GM18511 (cell line): Measurements from ENCODE around the gene SLC25A42.
"Not testable (repeated sequence)": the region's sequence is repeated elsewhere in the genome, so short reads cannot be mapped to it uniquely, and the experiment has no call there.

ENCODE experiments used
- ATAC-seq: cut with Tn5 transposase; IDR thresholded peaks from one replicate; pipeline ENCODE4 v1.9.1; 2021; ENCODE audit warnings: mild to moderate bottlenecking, moderate library complexity; ENCODE audit not compliant: unreplicated experiment

The SLC25A42 gene

DNA sequence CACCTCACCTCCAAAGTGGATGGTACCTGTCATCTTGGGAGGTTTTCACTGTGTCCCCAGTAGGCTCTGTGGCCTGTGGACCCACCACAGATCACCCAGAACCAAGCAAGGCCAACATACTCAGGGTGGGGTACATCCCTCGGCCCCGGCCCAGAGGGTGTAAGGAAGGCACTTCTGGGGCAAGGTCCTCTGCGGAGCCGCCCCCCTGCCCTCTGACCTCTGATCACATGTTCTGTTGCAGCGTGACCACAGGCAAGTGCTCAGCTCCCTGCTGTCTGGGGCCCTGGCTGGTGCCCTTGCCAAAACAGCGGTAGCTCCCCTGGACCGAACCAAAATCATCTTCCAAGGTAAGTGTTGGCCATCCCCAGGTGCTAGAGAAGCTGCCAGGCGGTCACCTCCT is 37.7 kb downstream of the SLC25A42 start:
- ATAC-seq, result no peak

DNA sequence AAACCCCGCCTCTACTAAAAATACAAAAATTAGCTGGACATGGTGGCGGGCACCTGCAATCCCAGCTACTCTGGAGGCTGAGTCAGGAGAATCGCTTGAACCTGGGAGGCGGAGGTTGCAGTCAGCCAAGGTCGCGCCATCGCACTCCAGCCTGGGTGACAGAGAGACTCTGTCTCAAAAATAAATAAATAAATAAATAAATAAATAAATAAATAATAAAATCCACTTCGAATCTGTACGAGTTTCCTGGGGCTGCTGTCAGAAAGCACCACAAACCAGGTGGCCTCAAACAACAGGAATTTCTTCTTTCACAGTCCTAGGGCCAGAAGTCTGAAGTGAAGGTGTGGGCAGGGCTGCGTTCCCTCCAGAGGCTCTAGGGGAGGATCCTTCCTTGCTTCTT is 38.8 kb downstream of the SLC25A42 start:
- ATAC-seq, result not testable (repeated sequence)

DNA sequence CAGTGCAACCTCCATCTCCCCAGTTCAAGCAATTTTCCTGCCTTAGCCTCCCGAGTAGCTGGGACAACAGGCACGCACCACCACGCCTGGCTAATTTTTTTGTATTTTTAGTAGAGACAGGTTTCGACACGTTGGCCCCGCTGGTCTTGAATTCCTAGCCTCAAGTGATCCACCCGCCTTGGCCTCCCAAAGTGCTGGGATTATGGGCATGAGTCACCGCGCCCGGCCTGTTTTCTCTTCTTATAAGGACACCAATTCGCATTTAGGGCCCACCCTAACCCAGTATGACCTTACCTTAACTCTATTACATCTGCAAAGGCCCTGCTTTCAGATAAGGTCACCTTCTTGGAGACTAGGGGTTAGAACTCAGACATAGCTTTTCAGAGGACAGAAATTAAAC is 39.4 kb downstream of the SLC25A42 start:
- no peak for ATAC-seq

DNA sequence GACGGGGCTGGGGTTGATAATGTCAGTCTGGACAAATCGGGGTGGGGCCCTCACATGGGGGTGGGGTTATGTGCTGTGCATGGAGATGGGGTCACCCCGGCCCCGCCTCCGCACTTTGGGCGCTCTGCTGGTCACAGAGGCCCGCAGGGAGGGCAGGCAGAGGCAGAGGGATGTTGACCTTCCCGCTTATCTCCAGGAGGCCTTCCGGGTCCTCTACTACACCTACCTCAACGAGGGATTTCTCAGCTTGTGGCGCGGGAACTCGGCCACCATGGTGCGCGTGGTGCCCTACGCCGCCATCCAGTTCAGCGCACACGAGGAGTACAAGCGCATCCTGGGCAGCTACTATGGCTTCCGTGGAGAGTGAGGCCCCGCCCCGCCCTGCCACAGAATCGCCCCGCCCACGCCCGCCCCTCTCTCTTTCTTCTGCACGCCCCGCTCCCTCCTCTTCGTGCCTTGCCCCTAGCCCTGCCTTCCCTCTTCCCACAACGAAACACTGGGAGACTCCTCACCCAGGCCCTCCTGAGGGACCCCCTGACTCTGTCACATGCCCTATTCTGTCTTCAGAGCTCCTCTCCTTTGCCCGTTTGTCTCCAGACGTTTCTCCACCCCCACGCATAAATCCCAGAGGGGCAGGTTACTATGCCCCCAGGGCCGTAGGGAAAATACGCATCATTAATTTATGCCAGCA is 41.7 kb downstream of the SLC25A42 start:
- no peak for ATAC-seq

DNA sequence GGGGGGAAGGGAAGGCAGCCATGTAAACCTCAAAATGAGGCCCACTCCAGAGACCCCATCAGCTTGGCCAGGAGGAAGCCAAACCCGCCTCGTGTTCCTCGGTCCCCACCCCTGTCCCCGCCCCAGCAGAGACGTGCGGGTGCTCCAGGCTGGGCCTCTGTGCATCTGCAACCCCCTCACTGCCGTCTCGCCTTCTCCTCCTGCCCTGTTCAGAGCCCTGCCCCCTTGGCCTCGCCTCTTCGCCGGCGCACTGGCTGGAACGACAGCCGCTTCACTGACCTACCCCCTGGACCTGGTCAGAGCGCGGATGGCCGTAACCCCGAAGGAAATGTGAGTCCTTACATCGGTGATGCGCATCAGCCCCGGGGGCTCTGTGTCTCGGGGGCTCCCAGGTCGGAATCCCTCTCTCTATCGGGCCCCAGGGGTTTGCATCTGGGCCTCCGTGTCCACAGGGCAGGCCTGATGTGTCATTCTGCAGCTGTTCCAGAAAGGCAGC is 42.3 kb downstream of the SLC25A42 start:
- ATAC-seq, result no peak

DNA sequence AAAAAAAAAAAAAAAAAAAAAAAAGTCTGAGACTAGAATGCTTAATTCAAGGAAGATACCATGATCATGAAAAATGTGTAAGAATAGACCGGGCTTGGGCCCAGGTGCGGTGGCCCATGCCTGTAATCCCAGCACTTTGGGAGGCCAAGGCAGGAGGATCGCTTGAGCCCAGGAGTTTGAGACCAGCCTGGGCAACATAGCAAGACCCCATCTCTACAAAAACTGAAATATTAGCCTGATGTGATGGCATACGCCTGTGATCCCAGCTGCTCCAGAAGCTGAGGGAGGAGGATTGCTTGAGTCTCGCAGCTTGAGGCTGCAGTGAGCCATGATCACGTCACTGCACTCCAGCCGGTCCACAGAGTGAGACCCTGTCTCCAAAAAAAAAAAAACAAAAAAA is 43.1 kb downstream of the SLC25A42 start:
- not testable (repeated sequence) for ATAC-seq

DNA sequence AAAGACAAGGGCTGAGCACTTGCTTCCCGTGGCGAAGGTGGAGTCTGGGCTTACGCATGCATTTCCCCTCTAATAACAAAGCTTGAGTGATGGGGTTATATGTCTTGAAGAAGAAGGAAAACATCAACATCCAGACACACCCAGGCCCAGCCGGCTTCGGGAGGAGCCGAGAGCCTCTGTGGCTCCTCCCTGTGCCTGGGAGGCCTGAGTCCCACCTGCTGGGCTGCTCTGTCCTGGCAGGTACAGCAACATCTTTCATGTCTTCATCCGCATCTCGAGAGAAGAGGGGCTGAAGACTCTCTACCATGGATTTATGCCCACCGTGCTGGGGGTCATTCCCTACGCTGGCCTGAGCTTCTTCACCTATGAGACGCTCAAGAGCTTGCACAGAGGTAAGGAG is 43.9 kb downstream of the SLC25A42 start:
- ATAC-seq, result no peak

DNA sequence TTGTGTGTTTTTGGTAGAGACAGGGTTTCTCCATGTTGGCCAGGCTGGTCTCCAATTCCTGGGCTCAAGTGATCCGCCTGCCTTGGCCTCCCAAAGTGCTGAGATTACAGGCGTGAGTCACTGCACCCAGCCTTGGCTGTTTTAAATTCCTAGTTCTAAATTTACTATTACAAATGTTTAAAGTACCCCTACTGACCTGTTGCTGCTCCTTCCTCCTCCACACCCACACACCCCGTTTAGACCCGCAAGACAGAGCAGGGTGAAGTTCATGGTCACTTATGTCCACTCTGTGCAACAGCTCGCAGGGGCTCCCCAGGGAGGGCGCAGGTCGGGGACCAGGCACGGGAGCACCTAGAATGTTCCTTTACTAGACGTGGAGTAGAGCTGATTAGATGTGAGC is 45.8 kb downstream of the SLC25A42 start:
- ATAC-seq, result no peak

DNA sequence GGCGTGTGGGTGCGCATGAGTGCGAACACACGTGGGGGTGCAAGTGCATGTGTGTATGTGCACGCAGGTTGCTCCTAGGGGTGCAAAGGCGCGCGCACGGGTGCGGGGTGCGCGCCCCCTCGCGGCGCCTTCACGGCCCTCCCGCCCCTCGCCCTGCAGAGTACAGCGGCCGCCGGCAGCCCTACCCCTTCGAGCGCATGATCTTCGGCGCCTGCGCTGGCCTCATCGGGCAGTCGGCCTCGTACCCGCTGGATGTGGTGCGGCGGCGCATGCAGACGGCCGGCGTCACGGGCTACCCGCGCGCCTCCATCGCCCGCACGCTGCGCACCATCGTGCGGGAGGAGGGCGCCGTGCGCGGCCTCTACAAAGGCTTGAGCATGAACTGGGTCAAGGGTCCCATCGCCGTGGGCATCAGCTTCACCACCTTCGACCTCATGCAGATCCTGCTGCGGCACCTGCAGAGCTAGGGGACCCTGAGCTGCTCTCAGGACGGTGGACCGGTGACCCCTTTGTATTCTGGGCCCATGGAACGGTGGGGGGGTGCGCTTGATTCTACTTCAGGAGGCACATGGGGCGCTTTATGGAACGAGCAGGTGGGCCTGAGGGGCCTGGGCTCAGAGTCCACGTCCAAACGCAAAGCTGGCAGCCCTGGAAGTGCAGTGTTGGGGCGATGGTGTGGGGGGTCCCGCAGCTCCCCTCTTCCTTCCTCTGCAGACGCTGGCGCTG is 46.8 kb downstream of the SLC25A42 start:
- no peak for ATAC-seq

DNA sequence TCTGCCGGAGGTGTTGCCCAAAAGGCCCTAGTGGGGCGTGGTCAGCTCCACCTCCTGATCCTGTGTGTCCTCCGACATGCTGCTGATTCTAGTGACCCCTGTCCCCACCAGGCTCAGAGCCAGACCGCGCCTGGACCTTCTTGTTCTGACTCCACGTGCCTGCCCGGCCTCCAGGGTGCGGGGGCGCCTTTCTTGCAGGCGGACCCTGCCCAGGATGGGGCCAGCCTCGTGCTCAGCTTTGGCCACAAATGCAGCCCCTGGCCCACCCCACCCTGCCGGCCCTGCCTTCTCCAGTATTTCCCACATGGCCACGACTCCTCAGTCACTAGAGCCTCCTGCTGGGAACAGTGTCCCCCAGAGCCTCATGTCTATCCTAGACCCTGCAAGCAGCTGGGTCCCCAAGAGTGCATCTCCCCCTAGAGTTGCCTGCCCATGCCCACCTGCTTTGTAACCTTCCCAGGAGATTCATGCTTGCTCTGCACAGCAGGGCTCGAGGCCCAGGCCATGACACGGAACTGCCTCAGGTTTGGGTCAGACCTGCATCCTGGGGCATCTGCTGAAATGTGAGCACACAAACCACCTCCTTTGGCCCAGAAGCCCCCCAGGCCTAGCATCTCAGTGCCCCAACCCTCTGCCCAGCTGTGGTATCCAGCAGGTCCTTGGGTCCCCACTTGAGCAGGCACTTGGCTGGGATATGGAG is 47.5 kb downstream of the SLC25A42 start:
- ATAC-seq, result no peak

DNA sequence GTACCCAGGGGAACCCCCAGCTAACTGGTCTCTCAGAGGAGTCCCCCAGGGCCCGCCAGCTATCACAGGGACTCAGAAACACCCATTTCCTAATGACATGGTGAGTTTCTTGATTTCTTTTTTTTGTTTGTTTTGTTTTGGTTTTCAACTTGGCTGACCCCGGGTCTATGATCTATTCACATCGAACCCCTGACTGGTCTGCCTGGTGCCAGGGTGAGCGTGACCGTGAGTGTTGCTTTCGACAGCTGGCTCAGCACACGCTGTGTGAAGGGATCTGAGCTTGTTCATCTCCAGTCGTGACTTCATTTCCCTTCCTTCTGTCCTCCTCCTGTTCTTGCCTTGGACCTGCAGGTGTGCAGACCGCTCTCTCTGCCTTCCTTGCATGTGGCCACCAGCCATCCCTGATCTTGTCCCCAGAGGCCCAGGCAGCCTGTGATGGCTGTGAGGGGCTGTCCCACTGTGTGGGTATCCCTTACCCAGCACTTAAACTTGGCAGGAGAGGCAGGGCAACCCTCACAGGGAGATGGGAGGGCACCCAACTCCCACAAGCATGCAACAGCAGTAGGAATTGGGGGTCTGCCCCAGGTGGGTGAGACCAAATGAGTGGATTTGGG is 48.3 kb downstream of the SLC25A42 start:
- ATAC-seq, result no peak

DNA sequence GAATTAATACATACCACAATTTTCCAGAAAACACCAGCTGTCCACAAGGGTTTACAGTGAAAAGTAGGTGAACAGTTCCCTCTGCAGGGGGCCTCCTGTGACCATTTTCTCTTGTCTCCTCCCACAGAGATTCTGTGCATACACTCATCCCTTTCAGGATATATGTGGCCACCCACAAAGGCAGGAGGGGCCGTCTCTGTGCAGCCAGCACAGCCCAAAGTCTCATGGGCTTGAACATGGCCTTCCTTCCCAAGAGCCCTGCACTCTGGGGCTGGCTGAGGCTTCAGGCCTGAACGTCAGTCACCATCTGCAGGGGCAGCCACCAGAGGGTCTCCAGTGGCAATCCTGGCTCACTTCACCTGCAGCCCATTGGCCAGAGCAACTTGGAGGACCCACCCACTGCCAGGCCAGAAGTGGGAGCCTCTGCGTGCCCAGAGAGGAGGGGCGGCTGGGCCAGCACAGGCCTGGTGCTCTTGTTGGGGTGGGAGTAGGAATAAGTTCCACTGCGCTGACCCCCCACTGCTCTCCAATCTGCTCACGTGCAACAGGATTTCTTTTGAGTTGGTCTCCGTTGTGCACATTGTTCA is 49.3 kb downstream of the SLC25A42 start:
- ATAC-seq, result no peak

DNA sequence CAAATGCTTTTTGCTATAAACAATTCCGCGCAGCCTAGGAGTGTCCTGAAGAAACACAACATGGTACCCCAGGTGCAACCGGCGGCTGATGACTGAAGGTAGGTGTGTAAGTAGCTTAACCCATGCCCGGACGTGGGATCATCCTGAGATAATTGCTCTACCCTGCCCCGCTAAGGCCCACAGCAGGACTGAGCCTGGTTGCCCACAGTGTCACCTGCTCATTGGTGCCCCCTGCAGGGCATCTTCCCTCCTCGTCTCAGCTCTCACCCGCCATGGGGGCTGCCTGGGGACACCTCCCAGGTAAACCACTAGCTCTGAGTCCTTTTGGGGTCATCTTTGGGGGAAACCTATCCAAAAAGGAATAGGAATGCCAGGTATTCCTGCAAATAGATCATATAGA is 52.2 kb downstream of the SLC25A42 start:
- no peak for ATAC-seq

DNA sequence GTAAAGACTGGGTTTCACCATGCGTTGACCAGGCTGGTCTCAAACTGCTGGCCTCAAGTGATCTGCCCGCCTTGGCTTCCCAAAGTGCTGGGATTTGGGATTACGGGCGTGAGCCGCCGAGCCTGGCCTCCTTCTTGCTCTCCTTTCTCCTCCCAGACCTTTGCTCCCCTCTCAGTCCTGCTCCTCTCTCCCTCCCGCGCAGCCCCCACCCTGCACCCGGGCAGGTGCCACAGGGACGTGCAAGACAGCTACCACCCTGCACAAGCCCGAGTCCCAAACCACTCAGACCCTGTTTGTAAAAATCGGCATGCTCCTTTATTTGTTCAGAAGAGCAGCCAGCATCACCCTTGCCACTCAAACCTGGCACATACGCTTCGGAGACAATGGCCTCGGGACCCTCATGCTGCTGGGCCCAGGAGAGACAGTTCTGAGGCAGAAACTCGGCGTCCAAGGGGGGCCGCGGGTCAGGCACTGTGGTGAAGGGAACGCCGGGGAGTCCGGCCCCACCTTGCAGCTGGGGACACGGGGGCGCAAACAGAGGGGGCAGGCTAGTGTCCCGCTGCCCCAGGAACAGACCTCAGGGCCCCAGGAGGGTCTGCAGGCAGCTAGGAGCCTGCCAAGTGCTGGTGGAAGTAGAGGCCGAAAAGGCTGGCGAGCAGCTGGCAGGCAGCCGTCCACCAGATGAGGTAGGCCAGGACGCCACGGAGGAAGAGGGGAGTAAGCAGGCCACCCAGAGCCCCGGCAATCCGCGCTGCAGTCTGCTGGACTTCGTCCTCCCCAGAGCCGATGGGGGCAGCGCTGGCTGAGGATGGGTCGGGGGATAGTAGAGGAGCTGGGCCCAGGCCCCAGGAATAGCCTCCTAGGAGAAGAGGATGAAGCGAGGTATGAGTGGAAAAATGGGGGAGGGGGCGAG is 55.8 kb downstream of the SLC25A42 start:
- ATAC-seq, result no peak

DNA sequence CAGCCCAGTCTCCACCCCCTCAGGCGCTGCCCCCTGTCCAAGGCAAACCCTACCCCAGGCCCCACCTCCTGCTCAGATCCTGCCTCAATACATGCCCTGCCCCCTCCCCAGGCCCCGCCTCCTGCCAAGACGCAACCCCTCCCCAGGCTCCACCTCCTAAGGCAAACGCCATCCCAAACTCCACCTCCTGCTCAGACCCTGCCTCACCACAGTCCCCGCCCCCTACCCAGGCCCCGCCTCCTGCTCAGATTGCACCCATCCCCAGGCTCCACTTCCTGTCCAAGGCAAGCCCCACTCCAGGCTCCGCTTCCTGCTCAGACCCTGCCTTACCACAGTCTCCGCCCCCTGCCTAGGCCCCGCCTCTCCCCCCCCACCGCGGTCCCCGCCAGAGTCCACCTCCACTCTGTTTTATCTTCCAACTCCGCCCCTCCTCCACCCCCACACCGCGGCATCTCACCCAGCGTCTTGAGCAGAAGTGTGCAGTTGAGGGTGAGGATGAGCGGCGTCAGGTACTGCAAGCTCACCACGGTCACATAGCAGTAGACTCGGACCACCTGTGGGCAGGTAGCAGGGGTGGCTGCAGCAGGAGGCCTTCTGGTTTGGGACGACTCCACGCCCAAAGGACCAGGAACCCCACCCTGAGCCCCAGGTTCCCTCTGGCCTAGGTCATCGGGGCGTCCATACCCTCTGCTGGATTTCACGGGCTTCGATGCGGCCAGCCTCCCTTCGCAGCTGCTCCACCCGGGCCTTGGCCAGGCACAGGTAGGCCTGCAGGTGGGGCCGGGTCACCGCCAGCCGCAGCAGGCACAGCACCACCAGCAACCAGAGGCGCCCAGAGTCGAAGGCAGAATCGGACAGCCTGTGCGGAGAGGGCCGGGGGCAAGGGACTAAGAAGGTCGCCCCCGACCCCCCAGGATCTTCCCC is 56.8 kb downstream of the SLC25A42 start:
- no peak for ATAC-seq

DNA sequence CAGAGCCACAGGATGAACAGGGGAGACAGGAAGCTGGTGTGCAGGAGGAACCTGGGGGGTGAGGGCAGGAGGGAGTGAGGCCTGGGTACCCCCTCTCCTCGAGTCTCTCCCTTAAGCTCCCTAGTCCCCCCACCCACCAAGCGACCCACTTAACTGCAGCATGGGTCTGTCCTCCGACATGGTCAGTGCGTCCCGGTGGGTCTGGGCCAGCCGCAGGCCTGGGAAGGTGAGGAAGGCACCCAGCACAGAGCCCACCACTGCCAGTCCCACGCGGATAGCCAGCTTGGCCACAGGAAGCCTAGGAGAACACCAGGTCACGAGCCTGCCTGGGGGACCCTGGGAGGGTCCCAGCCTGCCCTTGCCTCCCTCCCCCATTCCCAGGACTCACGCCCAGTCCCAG is 57.6 kb downstream of the SLC25A42 start:
- no peak for ATAC-seq

DNA sequence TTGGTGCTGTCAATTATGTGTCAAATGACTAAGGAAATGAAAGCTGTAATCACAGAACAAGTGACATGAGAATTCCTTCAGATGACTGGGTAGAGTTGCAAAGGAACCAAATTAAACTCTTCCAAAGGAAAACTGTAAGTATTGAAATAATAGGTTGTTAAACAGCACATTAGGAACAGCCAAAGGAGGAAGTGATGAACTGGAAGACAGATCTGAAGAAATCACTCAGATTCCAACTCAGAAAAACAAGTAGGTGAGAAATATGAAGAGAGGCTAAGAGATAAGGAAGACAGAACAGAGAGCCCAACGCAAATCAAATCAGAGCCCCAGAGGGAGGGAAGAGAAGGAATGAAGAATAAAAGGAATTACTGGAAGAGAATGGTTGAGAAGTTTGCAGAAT is 59.1 kb downstream of the SLC25A42 start:
- no peak for ATAC-seq

DNA sequence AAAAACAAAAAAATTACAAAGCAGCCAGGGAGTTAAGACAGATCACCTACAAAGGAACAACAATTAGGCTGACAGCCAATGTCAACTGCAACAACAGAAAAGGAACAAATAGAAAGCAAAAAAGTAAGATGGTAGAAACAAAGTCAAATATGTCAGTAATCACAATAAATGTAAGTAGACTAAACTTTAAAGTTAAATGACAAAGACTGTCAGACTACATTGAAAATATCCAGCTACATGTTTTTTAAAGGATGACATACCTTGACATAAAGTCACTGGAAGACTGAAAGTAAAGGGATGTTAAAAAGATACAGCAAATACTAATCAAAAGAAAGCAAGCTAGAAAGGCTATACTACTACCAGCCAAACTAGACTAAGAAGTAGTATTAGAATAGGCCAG is 59.6 kb downstream of the SLC25A42 start:
- ATAC-seq, result no peak

DNA sequence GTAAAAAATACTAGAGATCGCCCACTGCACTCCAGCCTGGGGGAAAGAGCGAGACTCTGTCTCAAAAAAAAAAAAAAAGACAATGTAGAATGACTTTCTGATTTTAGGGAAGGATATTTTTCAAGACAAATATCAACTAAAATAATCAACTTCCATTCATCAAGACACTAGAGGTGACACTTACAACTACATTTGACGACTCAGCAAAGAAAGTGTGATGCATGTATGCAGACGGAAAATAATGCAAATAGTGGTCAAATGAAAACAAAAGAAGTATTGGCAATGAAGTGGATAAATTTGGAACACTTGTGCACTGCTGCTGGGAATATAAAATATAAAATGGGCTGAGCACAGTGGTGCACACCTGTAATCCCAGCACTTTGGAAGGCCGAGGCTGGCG is 62.3 kb downstream of the SLC25A42 start:
- no peak for ATAC-seq
